ENCODE data around the gene KLHDC7A. TPM values are rescaled to one million over a fixed set of nuclear protein-coding genes. Genes with fewer than 3 reads are reported as not detected.

Gene KLHDC7A
- total RNA-seq, 4 donors from 2014 or later: 0.48 to 7.6 (median 1.3) TPM

GRCh38 chr1:18501833-18502232 is 21.1 kb downstream of the KLHDC7A start:
- H3K4me3 ChIP-seq: no peak overlapping the region
- no peaks in the 10 kb centered on the region for H3K36me3 ChIP-seq
- H3K4me1 ChIP-seq: no peaks in the 10 kb centered on the region
- H3K9me3 ChIP-seq: no peaks in the 10 kb centered on the region
- TF ChIP-seq, protein P1, sequence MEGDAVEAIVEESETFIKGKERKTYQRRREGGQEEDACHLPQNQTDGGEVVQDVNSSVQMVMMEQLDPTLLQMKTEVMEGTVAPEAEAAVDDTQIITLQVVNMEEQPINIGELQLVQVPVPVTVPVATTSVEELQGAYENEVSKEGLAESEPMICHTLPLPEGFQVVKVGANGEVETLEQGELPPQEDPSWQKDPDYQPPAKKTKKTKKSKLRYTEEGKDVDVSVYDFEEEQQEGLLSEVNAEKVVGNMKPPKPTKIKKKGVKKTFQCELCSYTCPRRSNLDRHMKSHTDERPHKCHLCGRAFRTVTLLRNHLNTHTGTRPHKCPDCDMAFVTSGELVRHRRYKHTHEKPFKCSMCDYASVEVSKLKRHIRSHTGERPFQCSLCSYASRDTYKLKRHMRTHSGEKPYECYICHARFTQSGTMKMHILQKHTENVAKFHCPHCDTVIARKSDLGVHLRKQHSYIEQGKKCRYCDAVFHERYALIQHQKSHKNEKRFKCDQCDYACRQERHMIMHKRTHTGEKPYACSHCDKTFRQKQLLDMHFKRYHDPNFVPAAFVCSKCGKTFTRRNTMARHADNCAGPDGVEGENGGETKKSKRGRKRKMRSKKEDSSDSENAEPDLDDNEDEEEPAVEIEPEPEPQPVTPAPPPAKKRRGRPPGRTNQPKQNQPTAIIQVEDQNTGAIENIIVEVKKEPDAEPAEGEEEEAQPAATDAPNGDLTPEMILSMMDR (IDR thresholded peaks at IDR 0.05): no peak
- TF ChIP-seq POLR2A (IDR thresholded peaks at IDR 0.05): no peak
- H3K27me3 ChIP-seq: peaks cover 0 to 41% (median 0%) of the 10 kb centered on the region in 4 donors
- H3K27ac ChIP-seq: no peak overlapping the region
- DNase-seq: no peak
- 75 to 78% methylated on average over 3 to 4 of the region's 4 CpGs for WGBS, 2 donors
- intact Hi-C loops (cut with DNase I): no loop called here

DNA sequence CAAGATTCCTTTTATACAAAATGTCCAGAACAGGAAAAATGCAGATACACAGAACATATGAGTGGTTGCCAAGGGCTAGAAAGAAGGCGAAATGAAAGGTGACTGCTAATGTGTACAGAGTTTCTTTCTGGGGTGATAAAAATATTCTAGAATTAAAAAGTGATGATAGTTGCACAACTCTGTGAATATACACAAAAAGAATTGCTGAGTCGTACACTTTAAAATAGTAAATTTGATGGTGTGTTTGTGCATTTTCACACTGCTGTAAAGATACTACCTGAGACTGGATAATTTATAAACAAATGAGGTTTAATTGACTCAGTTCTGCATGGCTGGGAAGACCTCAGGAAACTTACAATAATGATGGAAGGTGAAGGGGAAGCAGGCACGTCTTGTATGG is 23.9 kb downstream of the KLHDC7A start:
- Histone ChIP-seq H3K27me3 (peaks cover 0 to 25% (median 0%) of the 10 kb centered on the region in 4 donors), H3K4me3 (no peak overlapping the region), H3K27ac (no peak overlapping the region), H3K4me1 (no peaks in the 10 kb centered on the region), H3K9me3 (no peaks in the 10 kb centered on the region), H3K36me3 (no peaks in the 10 kb centered on the region)
- DNase-seq: no peak
- TF ChIP-seq, protein P1 (IDR thresholded peaks at IDR 0.05): no peak
- TF ChIP-seq POLR2A (IDR thresholded peaks at IDR 0.05): no peak
- WGBS, 2 donors: 57 to 59% methylated on average over 3 of the region's 3 CpGs
- intact Hi-C loops (cut with DNase I): no loop called here

DNA sequence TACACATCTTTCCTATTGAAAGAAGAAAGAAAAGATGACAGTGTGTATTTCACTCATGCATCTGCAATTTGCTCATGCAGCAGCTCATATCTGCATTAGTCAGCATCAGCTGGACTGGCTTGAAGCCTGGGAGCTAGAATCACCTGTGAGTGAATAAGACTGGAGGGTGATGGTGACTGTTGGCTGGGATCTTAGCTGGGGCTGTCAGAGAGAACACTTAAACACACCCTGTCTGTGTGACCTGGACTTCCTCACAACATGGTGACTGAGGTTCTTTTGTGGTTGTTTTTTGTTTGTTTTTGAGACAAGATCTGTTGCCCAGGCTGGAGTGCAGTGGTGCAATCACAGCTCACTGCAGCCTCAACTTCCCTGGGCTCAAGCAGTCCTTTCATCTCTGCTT is 24.9 kb downstream of the KLHDC7A start:
- H3K27me3 ChIP-seq: peaks cover 0 to 18% (median 0%) of the 10 kb centered on the region in 4 donors
- intact Hi-C loops (cut with DNase I): no loop called here
- no peak overlapping the region for H3K4me3 ChIP-seq
- H3K4me1 ChIP-seq: no peaks in the 10 kb centered on the region
- no peaks in the 10 kb centered on the region for H3K36me3 ChIP-seq
- no peak for DNase-seq
- TF ChIP-seq, protein P1 (IDR thresholded peaks at IDR 0.05): no peak
- TF ChIP-seq POLR2A (IDR thresholded peaks at IDR 0.05): no peak
- no peaks in the 10 kb centered on the region for H3K9me3 ChIP-seq
- no peak overlapping the region for H3K27ac ChIP-seq

DNA sequence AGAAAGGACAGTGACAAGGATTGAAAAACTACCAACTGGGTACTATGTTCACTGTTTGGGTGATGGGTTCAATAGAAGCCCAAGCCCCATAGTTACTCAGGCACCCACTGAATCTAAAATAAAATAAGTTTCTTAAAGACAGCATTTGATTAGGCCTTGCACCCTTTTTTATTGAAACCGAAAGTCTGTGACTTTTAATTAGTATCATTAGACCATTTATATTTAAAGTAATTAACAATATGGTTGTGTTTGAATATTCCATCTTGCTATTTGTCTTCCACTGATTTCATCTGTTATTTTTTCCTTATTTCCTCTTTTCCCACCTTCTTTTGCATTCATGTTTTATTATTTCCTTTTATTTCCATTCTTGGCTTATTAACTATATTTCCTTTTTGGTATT is 27.4 kb downstream of the KLHDC7A start:
- intact Hi-C loops (cut with DNase I): no loop called here
- no peak overlapping the region for H3K27ac ChIP-seq
- H3K36me3 ChIP-seq: no peaks in the 10 kb centered on the region
- no peak overlapping the region for H3K4me3 ChIP-seq
- H3K9me3 ChIP-seq: no peaks in the 10 kb centered on the region
- no peak for TF ChIP-seq POLR2A (IDR thresholded peaks at IDR 0.05)
- TF ChIP-seq, protein P1 (IDR thresholded peaks at IDR 0.05): no peak
- WGBS, 2 donors: 75 to 78% methylated on average over 1 of the region's 1 CpG
- no peaks in the 10 kb centered on the region for H3K4me1 ChIP-seq
- no peak for DNase-seq
- H3K27me3 ChIP-seq: peaks cover 0 to 11% (median 0%) of the 10 kb centered on the region in 4 donors

DNA sequence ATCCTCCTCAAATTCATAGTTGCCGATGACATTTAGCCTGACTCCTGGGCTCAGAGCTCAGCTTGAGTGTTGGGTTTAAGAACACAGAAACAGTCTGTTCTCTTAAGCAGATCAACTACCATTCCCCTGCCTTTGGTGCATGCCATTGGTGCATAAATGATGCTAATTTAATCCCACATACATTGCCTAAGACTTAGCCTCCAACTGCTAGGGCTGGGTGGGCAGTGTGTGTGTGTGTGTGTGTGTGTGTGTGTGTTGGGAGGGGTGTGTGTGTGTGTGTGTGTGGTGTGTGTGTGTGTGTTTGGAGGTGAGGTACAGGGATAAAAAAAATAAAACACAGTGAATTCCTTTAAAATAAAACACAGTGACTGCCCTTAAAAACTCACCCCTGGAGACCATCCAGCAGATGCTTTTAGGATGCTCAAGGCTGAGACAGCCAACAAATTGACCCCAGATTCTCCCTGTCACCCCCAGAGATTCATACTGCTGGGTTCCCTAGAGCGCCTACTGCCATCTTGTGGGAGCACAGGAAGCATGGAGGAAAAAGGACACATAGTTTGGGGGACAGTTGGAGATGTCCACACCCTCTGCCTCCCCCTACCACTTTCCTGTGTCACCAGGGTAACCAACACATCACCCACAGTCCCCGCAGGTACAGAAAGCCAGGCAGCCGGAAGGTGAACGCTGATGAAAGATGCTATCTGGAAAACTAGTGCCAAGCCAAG is 30.6 kb downstream of the KLHDC7A start:
- H3K9me3 ChIP-seq: peaks cover 0 to 14% (median 6%) of the 10 kb centered on the region in 3 donors
- peaks cover 0 to 13% (median 0%) of the 10 kb centered on the region in 4 donors for H3K27me3 ChIP-seq
- no peak overlapping the region for H3K27ac ChIP-seq
- intact Hi-C loops (cut with DNase I): no loop called here
- no peaks in the 10 kb centered on the region for H3K36me3 ChIP-seq
- 80 to 84% methylated on average over 4 to 5 of the region's 5 CpGs for WGBS, 2 donors
- no peaks in the 10 kb centered on the region for H3K4me1 ChIP-seq
- DNase-seq: no peak
- H3K4me3 ChIP-seq: no peak overlapping the region
- TF ChIP-seq POLR2A (IDR thresholded peaks at IDR 0.05): no peak
- TF ChIP-seq, protein P1 (IDR thresholded peaks at IDR 0.05): peak in 1 of 6 experiments; percentile 12

Measured in esophagus squamous epithelium (tissue), 5 donors.